Measurements from ENCODE around the gene CYB561.

Gene CYB561

DNA sequence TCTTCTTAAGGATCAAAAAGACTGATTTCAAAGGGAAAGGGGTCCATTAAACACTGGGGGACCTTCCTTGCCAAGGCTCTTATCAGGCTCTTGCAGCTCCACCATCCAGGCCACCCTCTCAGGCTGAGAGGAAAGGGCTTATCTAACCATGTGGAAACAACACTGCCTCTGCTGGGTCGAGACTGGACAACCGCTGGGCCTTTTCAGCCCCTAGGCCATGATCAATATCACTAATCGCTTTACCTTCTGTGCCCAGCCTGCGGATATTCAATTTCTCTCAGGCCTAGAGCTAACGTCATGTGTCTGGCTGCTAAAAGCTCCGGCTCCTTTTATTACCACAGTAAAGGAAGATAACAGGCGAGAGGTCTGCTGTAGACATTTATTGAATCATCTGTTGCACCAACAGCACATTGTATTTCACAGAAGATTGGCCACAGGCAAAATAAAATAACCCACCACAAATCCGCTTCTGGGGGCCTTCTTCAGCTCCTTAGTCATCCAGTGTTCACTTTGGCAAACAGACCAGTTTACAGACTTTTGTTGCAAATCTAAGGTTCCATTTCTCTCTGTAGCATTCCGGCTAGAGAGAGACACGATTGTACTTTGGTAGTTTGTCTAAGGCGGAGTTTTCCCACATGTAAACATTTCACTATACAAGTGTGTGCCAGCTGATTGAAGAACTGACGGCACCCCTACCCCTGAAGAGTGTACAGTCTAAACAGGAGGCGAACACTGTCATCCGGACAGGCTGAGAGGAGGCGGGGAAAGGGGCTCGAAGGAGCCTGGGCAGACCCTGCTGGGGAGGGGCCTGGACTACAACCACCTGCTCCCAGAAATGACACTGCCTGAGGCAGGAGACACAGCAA lies 13.9 kb downstream of the CYB561 start:
- DNase-seq = no peak

- no peak for DNase-seq
These were observed 14.5 kb downstream of the CYB561 start for GRCh38 chr17:63431618-63431938.

- no peak for DNase-seq
These were observed 15.9 kb downstream of the CYB561 start for GRCh38 chr17:63430223-63430622.

DNA sequence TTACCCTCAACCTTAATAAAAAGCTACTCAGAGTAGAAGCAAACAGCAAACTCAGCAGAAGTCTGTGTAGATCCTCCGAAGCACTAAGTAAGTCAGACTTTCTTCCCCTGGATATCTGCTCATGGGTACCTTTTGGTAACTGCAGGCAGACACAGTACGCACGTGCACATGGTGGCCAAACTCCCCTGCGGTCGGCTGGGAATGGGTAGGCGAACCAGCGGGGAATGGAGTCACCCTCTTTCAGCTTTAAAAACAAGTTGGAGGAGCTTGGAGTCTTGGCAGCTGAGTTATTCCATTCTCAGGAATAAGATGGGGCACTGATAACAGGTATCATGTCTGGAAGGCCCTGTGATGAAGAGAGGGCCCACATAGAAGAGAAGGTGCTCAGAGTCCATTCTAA lies 16.3 kb downstream of the CYB561 start:
- DNase-seq = no peak

DNA sequence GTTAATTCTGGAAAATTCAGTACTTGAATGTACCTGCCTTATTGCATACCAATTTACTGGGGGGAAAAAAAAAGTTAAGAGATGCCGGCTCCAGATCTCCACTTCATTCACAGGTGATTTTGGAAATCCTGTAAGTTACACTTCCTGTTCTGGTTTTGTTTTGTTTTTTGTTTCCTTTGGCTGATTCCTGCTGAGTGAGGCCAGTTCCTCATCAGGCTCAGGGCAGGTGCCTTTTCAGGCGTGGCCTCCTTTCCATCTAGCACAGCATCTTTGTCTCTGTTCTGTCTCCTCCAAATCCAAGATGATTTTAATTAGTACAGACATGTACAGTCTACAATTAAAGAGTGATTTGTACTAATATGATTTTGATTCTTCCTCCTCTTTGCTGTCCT lies 19.2 kb downstream of the CYB561 start:
- DNase-seq = no peak

GRCh38 chr17:63426041-63426916 lies 19.8 kb downstream of the CYB561 start:
- no peak for DNase-seq

DNA sequence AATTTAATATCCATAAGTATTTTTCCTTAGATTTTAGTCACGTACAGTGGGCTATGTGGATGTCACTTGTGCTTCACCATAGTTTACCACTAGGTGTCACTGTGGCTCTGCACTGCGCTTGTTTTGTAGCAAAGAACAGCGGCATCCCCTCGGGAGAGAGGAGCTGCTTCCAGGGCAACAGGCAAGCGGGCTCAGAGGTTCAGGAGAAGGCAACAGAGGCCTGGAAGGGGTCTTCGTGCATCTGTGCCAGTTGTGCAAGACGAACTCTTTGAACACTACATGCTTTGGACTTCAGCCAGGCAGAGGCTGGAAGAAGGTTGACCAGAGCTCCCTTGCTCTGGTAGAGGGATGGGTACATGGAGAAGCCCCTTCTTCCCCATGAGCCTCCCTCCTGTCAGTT lies 20.6 kb downstream of the CYB561 start:
- DNase-seq = peak; percentile 85

GRCh38 chr17:63423963-63424362 lies 22.1 kb downstream of the CYB561 start:
- no peak for DNase-seq

GRCh38 chr17:63423251-63423950 lies 22.7 kb downstream of the CYB561 start:
- DNase-seq = peak; percentile 6

DNA sequence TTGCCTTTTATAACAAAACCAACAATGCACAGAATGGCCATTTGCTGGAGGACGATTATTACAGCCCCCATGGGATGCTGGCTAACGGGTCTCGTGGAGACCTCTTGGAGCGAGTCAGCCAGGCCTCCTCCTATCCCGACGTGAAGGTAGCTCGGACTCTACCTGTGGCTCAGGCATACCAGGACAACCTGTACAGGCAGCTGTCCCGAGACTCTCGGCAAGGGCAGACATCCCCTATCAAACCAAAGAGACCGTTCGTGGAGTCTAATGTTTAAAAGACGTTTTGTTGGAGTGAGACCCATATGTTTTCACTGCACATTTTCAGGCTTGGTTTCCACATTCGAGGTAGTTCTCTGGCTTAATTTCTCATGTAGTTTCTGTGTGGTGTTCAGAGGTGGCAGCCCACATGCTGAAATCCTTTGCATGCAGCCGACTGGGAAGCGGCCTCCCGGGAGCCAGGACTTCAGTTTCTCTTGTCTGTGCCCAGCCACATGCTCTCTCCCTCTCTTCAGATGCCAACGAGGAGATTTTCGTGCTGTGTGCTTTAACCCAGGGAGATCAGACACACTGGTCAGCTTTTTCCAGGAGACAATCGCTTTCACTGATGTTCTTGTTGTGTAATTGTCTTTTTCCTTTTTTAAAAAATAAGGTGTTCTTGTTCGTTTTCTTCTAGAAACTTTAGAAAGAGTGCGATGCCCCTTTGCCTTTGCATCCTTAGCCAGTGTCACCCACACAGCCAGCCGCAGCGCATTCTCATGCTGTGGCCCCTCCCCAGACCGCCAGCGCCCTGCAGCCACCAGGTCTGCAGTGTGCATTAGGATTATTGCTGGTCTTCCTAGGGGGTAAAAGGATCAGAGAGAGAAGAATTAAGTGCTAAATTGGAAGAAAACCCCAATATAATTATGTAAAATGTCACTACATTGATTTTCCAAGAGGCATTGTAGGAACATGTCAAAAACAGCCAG lies 24.1 kb downstream of the CYB561 start:
- DNase-seq = peak; percentile 9

DNA sequence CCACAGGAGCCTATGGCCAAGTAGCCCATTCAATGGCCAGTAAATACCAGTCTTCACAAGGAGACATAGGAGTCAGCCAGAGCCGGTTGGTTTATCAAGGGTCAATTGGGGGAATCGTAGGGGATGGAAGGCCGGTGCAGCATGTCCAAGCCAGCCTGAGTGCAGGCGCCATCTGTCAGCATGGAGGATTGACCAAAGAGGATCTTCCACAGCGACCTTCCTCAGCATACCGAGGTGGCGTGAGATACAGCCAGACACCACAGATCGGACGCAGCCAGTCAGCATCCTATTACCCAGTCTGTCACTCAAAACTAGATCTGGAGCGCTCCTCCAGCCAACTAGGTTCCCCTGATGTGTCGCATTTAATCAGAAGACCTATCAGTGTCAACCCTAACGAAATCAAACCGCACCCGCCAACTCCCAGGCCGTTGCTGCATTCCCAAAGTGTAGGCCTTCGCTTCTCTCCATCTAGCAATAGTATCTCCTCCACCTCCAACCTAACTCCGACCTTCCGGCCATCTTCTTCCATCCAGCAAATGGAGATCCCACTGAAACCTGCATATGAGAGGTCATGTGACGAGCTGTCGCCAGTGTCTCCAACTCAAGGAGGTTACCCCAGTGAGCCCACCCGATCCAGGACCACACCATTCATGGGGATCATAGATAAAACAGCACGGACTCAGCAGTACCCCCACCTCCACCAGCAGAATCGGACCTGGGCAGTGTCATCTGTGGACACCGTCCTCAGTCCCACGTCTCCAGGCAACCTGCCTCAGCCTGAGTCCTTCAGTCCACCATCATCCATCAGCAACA lies 25.0 kb downstream of the CYB561 start:
- no peak for DNase-seq

- no peak for DNase-seq
These were observed 25.9 kb downstream of the CYB561 start for GRCh38 chr17:63419949-63420867.

DNA sequence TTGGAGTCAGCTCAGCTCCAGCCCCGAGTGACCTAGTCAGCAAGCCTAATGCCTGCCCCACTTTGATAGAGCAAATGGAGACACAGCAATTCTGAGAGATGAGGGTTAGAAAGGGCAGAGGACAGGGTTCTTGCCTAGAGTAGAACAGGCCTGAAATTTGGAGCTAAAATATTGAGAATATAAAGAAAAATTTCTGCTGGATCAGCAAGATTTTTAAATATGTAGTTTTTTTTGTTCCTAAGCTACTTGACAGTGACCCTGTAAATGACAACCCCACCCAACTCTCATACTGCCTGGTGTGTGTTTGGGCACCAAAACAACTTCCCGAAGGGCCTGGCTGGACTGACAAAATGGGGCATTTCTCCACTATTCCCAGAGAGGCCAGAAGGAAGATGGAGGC lies 26.7 kb downstream of the CYB561 start:
- DNase-seq = no peak

DNA sequence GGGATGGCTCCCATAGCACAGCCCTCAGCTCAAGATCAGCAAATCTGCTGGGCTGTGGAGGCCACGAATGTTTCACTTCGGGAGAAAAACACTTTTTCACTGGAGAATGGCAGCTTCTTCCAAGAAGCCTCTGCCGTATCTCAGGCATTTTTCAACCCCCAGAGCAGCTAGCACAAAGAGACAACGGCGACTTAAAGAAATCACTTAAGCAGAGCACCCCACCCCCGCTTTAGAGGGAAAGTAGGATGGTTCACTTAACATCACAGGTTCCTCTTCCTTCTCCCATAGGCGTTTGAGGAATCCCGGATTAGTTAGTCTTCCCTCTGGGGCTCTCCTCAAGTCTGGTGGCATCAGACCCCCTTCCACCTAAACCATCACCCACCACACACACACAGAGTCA lies 27.6 kb downstream of the CYB561 start:
- no peak for DNase-seq

DNA sequence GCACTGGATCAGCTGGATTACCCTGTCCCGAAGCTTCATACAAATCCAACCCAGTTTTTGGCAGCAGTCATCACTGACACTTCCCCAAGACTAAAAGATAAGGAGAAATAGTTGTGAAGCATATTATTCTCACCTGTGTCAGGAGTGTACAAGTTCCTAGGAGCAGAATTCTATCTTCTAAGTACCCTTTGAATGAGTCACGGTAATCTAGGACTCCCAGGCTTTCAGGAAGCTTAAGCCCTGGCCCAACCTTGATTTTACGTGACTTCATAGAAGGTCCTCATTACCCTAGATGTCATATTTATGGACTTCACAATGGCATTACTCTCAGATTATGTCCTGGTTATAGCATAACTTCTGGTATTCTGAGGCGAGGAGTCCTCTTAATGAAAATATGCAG lies 31.9 kb downstream of the CYB561 start:
- no peak for DNase-seq

GRCh38 chr17:63413128-63413527 lies 33.0 kb downstream of the CYB561 start:
- DNase-seq = no peak

DNA sequence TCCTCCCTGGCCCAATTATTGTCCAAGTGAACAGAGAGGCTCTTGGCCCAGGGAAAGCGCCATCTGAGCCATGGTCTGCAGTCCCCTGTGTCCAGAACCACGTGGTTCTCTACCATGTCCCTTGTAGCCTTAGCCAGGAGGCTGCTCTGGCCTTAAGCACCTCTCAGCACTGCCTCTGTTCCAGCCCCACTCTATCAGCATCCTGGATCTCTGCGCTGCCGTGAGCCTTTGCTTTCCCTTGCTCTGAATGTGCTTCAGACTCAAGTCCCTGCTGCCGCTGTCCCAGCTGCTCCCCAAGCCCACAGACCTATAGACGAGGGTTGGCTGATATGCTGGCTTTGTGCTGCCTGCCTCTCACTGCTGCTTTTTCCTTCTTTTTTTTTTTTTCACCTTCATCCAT lies 33.9 kb downstream of the CYB561 start:
- no peak for DNase-seq

DNA sequence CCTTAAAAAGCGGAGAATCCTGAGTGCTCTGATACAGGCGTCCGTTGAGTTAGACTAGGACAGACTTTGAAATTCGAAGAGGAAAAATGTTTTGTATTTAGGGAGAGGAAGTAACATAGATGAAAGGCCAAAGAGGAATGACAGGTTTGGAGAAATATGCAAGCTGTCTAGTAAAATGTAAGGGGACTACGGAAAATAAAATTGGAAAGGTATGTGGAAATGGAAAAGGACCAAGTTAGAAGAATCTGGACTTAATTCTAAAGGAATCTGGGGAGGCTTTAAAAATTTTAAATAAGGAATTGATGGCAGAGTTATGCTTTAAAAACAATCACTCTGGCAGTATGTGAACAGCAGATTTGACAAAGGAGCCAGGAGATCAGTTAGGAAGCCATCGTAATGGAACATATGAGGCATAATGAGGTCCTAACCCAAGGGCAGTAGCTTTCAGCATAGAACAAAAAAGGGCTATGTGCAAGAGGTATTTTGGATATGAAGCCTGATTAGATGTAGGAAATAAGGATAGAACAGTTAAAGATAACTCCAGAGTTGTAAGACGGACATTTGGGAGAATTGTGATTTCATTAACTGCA lies 38.3 kb downstream of the CYB561 start:
- no peak for DNase-seq

DNA sequence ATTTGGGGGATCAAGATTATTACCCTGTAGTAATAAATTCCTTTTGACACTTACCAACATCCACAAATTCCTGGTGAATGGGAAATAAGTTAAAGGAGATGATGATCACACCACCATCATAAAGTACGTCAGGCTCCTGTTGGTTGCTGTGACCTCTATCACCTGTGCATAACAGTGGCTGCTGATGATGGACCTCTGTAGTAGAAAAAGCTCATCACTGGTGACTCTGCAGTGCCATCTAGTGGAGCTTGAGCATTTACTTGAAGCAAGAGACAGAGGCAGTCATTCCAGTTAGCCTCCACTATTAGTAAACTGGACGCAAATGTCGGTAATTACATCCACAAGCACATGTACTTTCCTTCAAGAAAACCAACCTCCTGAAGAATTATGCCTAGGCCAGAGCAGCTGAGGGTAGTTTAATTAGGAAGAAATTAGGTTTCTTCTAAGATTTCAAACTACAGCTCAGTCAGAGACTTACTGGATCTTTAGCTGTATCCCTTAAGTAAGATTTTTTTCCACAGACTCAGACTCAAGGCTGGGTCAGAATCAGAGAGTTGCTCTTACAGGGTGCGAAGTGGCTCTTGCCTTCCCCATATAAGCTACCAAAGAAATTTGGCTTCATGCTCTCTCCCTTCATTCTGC lies 39.3 kb downstream of the CYB561 start:
- DNase-seq = peak; percentile 78

Measured in right hindlimb (tissue), 1 donor.